DMS79 treated with DMSO at 0.1 percent for 48 hours (cell line): ENCODE measurements around the gene EFS.
"Not testable (repeated sequence)": the region's sequence is repeated elsewhere in the genome, so short reads cannot be mapped to it uniquely, and the experiment has no call there.

ENCODE experiments used
- DNase-seq: peaks from one replicate; lab custom pipeline; 2025; lab: John Stamatoyannopoulos, UW

EFS gene

DNA sequence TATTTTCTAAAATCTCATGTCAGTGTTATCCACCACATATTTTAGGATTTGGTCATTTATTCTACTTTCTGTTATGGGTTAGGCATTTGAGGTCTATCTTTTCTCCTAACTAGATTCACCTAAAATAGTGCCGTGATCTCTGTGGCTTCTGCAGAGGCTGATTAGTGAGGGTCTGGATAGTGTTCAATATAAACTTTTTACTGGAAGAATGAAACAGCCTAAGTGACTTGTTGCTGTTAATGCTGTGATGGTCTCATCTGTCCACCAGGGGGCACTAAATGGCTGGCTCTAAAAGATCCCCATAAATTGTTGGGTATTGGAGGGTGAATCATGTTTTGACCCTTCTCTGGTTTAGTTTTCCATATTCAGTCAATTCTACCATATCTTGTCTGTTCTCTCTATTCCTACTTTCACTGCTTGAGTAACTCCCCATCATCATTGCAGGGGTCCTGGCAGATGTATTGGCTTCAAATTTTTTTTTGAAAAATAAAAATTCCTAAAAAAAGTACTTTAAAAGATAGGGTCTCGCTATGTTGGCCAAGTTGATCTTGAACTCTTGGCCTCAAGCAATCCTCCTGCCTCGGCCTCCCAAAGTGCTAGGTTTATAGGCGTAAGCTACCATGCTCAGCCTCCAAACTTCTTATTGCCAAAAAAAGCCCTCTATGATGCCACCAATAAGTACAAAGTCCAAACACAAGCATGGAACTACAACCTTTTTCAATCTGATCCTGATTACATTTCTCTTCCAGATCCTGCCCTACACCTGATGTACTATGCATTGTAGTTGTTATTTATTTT is 36.8 kb downstream of the EFS start:
- DNase-seq: peak; percentile 78

DNA sequence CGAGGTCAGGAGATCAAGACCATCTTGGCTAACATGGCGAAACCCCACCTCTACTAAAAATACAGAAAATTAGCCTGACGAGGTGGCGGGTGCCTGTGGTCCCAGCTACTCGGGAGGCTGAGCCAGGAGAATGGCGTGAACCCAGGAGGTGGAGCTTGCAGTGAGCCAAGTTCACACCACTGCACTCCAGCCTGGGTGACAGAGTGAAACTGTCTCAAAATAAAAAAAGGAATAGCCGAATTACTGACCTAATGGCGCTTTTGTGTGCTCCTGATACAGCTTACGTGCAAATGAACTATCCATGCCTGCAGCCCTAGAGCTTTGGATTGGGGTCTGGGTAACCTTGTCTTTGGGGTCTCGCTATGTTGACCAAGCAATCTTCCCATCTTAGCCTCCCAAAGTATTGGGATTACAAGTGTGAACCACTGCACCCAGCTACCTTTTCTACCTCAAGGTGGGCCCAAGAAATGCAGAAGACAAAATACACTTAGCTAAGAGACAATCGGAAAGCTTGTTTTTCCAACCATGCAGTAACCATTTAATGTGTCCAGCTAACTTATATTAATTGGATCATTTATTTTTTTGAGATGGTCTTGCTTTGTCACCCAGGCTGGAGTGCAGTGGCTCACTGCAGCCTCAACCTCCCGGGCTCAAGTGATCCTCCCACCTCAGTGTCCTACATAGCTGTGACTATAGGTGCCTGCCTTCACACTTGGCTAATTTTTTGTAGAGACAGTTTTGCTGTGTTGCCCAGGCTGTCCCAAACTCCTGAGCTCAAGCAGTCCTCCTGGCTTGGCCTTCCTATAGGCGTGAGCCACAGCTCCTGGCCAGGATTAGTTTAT is 38.3 kb downstream of the EFS start:
- DNase-seq: no peak

DNA sequence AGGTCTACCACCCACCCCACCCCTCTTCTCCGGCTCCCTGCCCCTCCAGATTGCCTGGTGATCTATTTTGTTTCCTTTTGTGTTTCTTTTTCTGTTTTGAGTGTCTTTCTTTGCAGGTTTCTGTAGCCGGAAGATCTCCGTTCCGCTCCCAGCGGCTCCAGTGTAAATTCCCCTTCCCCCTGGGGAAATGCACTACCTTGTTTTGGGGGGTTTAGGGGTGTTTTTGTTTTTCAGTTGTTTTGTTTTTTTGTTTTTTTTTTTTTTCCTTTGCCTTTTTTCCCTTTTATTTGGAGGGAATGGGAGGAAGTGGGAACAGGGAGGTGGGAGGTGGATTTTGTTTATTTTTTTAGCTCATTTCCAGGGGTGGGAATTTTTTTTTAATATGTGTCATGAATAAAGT is 39.2 kb downstream of the EFS start:
- DNase-seq: not testable (repeated sequence)

DNA sequence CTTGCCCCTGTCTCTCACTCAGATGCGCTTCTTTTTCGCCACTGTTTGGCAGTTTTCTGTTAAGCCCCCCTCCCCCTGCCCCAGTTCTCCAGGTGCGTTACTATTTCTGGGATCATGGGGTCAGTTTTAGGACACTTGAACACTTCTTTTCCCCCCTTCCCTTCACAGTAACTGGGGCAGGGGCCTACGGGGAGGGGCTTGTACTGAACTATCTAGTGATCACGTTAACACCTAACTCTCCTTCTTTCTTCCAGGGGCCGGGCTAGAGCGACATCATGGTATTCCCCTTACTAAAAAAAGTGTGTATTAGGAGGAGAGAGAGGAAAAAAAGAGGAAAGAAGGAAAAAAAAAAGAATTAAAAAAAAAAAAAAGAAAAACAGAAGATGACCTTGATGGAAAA is 40.0 kb downstream of the EFS start:
- no peak for DNase-seq

DNA sequence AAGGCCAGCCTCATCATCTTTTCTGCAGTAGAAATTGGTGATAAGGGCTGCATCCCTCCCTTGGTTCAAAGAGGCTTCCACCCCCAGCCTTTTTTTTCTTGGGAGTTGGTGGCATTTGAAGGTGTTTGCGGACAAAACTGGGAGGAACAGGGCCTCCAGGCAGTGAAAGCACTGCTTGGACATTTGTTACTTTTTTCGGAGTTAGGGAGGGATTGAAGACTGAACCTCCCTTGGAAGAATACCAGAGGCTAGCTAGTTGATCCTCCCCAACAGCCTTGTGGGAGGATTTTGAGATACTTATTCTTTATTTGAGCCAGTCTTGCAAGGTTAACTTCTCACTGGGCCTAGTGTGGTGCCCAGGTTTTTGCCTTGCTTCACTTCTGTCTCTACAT is 40.5 kb downstream of the EFS start:
- DNase-seq: no peak

DNA sequence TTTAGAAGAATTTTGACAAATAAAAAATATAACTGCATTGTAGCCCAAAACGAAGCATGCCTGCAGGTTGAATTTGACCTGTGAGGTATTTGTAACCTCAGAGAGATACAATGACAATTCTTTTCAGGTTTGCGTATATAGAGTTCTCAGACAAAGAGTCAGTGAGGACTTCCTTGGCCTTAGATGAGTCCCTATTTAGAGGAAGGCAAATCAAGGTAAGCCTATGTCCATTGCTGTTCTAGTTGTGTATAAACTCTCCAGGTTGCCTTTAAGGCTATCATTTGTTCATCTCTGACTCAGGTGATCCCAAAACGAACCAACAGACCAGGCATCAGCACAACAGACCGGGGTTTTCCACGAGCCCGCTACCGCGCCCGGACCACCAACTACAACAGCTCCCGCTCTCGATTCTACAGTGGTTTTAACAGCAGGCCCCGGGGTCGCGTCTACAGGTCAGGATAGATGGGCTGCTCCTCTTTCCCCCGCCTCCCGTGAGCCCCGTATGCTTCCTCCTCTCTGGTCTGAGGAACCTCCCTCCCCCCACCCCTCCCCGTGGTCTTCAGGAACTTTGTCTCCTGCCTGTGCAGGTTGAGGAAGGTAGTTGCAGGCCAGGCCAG is 41.0 kb downstream of the EFS start:
- DNase-seq: no peak

- no peak for DNase-seq
These were observed 42.1 kb downstream of the EFS start for GRCh38 chr14:23322568-23323517.

DNA sequence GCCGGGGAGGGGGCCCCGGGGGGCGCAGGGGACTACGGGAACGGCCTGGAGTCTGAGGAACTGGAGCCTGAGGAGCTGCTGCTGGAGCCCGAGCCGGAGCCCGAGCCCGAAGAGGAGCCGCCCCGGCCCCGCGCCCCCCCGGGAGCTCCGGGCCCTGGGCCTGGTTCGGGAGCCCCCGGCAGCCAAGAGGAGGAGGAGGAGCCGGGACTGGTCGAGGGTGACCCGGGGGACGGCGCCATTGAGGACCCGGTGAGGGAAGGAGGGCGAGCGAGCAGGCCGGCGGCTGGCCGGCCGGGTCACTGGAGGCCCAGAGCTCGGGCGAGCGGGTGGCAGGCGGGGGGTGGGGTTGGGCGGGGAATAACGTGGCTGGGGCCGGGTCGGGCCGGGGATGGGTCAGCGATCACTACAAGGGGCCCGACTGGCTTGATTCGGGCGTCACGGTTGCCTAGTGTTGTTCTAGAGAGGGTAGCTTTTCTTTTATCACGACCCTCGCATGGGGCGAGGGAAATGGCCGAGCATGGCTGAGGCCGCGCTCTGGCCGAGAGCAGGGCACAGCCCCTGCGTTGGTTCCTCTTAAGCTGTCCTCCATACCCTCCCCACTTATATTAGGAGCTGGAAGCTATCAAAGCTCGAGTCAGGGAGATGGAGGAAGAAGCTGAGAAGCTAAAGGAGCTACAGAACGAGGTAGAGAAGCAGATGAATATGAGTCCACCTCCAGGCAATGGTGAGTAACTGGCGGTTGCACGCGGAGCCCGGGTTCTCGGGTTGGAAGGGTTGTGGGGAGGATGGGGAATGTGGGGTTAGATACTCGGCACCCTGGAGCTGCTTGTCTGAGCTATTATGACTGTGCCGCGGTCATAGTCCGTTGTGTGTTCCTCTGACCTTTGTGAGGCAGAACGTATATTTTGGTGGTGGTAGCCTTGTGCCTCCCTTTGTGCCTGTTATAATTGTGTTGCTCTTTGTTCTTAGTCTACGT is 43.1 kb downstream of the EFS start:
- DNase-seq: peak; percentile 45

DNA sequence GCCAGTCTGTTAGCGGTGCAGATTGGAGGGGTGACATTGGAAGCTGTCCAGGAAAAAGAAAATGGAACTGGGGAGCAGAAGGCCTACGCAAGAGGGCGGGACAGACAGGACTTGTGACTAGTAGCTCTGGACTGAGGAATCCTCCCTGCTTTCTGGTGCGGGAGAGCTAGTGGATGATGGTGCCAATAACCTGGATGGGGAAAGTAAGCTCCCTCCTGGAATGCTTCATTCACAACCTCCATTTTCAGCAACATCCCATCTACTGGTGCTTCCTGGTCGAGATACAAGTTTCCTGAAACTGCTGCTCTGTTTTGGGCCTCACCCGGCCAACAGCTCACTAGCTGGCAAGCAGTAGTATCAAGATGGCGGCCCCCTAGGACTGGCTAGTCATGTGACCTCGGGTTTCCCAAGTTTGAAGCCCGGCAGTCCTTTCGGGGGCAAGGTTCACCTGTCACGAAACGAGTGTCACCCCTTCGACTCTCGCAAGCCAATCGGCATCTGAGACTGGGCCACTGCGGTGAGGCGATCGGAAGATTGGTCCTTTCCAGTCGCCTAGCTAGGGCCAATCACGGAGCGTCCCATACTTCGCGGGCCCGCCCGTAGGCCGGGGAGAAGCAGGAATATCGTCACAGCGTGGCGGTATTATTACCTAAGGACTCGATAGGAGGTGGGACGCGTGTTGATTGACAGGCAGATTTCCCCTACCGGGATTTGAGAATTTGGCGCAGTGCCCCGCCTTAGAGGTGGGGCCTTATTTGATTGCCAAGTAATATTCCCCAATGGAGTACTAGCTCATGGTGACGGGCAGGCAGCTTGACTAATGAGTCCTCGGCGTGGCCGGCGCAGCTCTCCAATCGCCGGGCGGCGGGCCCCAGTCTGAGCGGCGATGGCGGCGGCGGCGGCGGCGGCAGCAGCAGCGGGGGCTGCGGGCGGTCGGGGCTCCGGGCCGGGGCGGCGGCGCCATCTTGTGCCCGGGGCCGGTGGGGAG is 44.1 kb downstream of the EFS start, which contains the start of gene PABPN1:
Gene PABPN1 (plus strand): TSS at position 874 of the 988 bp plus-strand sequence. CDS start 13 bp downstream, at position 887.
- peak; percentile 100 for DNase-seq

DNA sequence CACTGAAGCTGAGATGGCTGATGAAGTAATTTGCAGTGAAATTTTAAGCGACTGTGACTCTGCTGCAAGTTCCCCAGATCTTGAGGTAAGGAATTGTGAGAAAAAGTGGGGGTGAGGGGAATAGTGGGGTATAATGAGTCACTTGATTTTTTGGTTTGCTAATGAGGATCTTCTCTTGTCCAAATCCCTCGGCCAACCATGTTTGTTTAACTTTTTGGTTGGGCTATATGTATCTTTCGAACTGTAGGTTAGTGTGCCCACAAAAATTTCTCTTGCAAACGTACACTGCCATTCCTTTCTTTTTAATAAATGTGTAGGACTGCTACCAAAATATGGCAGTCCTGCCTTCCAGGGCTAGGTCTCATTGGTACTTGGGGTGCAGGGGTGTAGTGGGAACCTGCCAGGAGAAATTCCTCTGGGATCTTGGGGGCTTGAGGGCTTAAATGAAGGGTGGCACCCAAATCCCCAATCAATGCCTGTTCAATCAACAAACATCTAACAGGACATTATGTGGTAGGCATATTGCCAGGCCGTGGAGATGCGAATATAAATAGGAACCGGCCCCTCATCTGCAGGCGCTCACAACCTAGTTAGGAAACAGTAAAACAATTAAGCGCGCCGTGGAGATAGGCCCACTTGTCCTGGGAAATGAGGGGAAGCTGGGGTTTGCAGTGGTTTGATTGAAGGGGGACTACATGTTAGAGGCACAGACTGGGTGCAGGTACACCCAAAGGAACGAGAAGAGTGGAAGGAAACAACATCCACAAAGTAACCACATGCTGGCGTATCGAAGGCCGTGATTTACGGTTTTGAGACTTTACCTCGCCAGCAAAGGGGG is 45.0 kb downstream of the EFS start:
- no peak for DNase-seq

DNA sequence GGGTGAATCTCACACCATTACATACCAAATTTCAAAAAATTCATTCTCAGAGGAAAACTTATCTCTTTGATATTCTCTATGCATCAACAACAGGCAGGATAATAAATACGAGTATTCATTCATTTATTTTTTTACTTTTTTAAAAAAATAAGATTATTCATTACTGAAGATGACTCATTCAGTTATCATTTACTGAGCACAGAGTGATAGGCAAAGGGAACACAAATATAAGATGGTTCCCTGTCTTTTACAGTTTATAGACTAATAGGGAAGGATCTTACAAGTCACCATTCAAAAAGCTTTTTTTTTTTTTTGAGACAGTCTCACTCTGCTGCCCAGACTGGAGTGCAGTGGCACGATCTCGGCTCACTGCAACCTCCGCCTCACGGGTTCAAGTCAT is 48.7 kb downstream of the EFS start:
- no peak for DNase-seq

- no peak for DNase-seq
These were observed 54.4 kb downstream of the EFS start for GRCh38 chr14:23310546-23310945.

DNA sequence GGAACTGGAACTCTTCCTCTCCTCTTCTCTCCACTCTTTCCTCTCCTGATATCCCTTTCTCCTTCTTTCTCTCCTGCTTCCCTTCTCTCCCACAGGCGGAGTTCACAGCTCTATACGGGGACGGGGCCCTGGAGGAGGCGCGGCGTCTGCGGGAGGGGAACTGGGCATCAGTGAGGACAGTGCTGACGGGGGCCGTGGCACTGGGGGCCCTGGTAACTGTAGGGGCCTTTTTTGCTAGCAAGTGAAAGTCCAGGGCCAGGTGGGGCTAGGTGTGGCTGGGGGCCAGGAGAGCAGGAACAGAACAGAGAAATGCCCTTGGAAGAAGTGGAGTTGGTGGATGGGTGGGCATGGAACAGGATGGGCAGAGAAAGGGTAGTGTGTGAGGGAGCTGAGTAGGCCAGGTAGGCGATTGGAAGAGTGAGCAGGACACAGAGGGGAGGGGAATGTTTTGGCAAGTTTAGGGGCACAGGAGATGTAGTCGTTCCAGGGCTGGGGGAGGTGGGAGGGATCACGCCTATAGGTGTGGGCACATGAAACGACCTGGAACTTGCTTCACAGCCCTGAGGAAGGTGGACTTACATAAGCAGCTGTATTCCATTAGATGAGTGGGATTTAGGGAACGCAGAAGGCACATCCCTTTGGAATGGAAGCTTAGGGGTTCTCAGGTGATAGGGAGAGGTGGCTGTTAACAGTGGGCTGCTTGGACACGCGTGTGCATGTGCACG is 56.1 kb downstream of the EFS start:
- no peak for DNase-seq

DNA sequence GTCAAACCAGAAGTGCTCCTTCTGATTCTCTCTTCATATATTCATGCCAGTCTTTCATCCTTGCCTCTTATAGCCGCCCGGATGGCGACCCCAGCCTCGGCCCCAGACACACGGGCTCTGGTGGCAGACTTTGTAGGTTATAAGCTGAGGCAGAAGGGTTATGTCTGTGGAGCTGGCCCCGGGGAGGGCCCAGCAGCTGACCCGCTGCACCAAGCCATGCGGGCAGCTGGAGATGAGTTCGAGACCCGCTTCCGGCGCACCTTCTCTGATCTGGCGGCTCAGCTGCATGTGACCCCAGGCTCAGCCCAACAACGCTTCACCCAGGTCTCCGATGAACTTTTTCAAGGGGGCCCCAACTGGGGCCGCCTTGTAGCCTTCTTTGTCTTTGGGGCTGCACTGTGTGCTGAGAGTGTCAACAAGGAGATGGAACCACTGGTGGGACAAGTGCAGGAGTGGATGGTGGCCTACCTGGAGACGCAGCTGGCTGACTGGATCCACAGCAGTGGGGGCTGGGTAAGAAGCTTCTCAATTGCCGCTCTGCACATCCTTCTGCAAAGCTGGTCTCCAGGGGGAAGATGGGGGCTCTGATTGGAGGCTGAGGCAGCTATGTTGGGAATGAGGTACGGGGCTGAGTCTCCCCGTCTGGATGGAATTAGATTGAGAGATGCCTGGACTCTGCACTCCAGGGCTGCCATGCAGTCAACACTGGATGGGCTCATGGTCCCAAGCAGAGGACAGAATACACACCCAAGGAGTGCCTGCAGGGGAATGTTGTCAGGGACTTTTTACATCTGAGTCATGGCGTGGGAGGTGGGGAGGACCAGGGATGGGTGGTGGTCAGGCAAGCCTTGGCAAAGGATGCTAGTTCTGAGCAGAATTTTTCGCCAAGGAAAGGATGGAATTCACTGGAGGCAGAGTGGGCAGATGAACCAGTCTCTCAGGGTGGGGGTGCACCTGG is 57.0 kb downstream of the EFS start:
- no peak for DNase-seq

DNA sequence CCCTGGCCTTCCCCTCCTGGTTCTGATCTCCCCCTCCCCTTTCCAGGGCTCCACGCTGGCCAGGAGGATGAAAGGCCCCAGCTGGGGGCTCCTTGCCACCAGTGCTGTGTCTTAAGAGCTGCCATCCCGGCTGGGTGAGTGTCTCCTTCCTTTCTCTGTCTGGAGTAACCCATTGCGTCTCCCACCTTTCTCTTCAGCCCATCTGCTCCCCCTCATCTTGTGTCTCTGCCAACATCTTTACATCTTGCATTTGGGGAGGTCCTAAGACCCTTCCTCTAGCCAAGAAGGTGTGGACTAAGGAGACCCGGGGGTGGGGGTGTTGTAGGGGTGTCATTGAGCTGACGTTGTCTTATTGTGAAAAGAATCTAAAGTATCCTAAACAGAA is 57.8 kb downstream of the EFS start:
- no peak for DNase-seq

- peak; percentile 93 for DNase-seq
These were observed 58.4 kb downstream of the EFS start, which contains the start of gene BCL2L2 for GRCh38 chr14:23306412-23307145. Gene BCL2L2, plus strand, starts transcription at chr14:23306833. Its CDS starts 935 bp downstream, at chr14:23307768.
